ENCODE measurements around the gene LTO1. TPM values are rescaled to one million over a fixed set of nuclear protein-coding genes. Genes with fewer than 3 reads are reported as not detected.

LTO1 gene
- total RNA-seq, 8 experiments from 2014 or later, result 10.5 to 31.1 (median 16.1) TPM

GRCh38 chr11:69660001-69660500 is 15.1 kb downstream of the LTO1 start:
- WGBS, 10 experiments, result 82 to 96% (median 89%) methylated on average over 2 to 3 of the region's 4 CpGs; no CpG with 5 or more reads in 6 of the 10 experiments
- Histone ChIP-seq H3K4me1 (replicated peaks in 1 of 2) (peaks cover 12 to 26% of the 10 kb centered on the region in 2 donors), H3K27ac (no peak overlapping the region), H3K4me3 (no peak overlapping the region)
- ATAC-seq (replicated peaks in 6 of 8), result no peak
- in situ Hi-C loops (cut with MboI; ENCODE audit: low pct_unique_long_range_greater_than_20kb in 2 of 9, low sequenced_read_pairs in 9 of 9, unreplicated experiment in 9 of 9), result loop anchor here in 8 of 9 experiments (10.0 to 25.0 kb wide), 4 partner anchors 373 to 1398 kb away; partner anchors contain the start of genes C11orf24 (in 1 of the 8) and MYEOV (in 1 of the 8)

DNA sequence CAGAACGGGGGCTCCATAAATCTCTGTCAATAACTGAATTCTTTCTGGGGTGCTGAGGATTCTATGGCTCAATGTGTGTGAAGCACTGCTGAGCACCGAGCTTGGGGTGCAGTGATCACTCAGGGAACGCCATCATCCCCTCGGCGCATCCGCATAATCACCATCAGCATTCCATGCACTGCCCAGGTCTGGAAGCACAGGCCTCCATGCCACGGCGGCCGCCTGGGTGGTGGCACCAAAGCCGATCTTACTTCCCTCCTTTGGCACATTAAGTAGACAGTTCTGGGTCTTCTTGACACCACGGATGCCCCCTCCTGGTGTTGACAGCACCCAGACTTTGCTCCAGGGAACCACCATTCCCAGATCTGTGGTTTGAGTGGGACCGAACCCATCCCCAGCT is 15.6 kb downstream of the LTO1 start:
- 100% methylated on average over 1 to 2 of the region's 12 CpGs; no CpG with 5 or more reads in 7 of the 10 experiments for WGBS, 10 experiments
- Histone ChIP-seq H3K4me1 (replicated peaks in 1 of 2) (peaks cover 12 to 26% of the 10 kb centered on the region in 2 donors), H3K4me3 (no peak overlapping the region), H3K27ac (no peak overlapping the region)
- ATAC-seq (replicated peaks in 6 of 8), result no peak
- in situ Hi-C loops (cut with MboI; ENCODE audit: low pct_unique_long_range_greater_than_20kb in 2 of 9, low sequenced_read_pairs in 9 of 9, unreplicated experiment in 9 of 9), result loop anchor here in 5 of 9 experiments (10.0 to 25.0 kb wide), 4 partner anchors 372 to 1397 kb away; partner anchors contain the start of genes C11orf24 (in 1 of the 5) and MYEOV (in 1 of the 5)

- 0 to 100% (median 55%) methylated on average over 1 to 9 of the region's 18 CpGs; no CpG with 5 or more reads in 2 of the 10 experiments for WGBS, 10 experiments
- peaks cover 12 to 26% of the 10 kb centered on the region in 2 donors for H3K4me1 ChIP-seq (replicated peaks in 1 of 2)
- ATAC-seq (replicated peaks in 6 of 8), result peak in 3 of 8 experiments; percentile 57 to 62 (median 59)
- peak overlapping the region; percentile 46 to 58 for H3K27ac ChIP-seq
- H3K4me3 ChIP-seq, result no peak overlapping the region
- in situ Hi-C loops (cut with MboI; ENCODE audit: low pct_unique_long_range_greater_than_20kb in 2 of 9, low sequenced_read_pairs in 9 of 9, unreplicated experiment in 9 of 9), result loop anchor here in 5 of 9 experiments (10.0 to 25.0 kb wide), 4 partner anchors 372 to 1397 kb away; partner anchors contain the start of genes C11orf24 (in 1 of the 5) and MYEOV (in 1 of the 5)
Measured at GRCh38 chr11:69658626-69659450, 16.3 kb downstream of the LTO1 start.

- in situ Hi-C loops (cut with MboI; ENCODE audit: low pct_unique_long_range_greater_than_20kb in 2 of 9, low sequenced_read_pairs in 9 of 9, unreplicated experiment in 9 of 9), result loop anchor here in 5 of 9 experiments (10.0 to 25.0 kb wide), 4 partner anchors 371 to 1396 kb away; partner anchors contain the start of genes C11orf24 (in 1 of the 5) and MYEOV (in 1 of the 5)
- Histone ChIP-seq H3K4me1 (replicated peaks in 1 of 2) (peaks cover 12 to 26% of the 10 kb centered on the region in 2 donors), H3K27ac (peak overlapping the region; percentile 46 to 58), H3K4me3 (no peak overlapping the region)
- 7 to 60% (median 23%) methylated on average over 3 to 10 of the region's 27 CpGs; no CpG with 5 or more reads in 6 of the 10 experiments for WGBS, 10 experiments
- ATAC-seq (replicated peaks in 6 of 8), result peak in 6 of 8 experiments; percentile 21 to 92 (median 88)
Measured at GRCh38 chr11:69657911-69658625, 17.1 kb downstream of the LTO1 start.

DNA sequence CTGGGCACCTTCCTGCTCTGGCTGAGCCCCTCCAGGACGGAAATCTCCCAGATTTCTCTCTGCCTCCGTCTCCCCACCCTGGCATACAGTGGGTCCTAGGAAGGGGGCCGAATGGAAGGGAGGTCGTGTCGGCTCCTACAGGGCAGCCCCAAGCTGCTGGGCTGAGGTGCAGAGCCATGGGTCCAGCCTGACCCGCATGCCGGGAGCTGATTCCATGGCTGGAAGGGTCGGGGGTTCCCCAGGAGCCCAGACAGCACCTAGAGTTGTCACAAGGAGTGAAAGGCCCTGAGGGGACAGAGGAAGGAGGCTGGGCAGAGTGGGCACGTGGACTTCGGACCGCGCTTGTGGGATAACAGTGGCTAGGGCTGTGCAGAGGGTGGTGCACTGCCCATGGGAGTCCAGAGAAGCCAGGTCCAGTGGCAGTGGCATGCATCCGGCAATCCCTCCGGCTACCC is 17.7 kb downstream of the LTO1 start:
- no peak overlapping the region for H3K4me3 ChIP-seq
- WGBS, 10 experiments, result 54 to 100% (median 82%) methylated on average over 1 to 9 of the region's 14 CpGs; no CpG with 5 or more reads in 4 of the 10 experiments
- H3K27ac ChIP-seq, result peak overlapping the region; percentile 23 to 58
- ATAC-seq (replicated peaks in 6 of 8), result peak in 2 of 8 experiments; percentile 1 to 14
- in situ Hi-C loops (cut with MboI; ENCODE audit: low pct_unique_long_range_greater_than_20kb in 2 of 9, low sequenced_read_pairs in 9 of 9, unreplicated experiment in 9 of 9), result loop anchor here in 5 of 9 experiments (10.0 to 25.0 kb wide), 4 partner anchors 370 to 1395 kb away; partner anchors contain the start of genes C11orf24 (in 1 of the 5) and MYEOV (in 1 of the 5)
- H3K4me1 ChIP-seq (replicated peaks in 1 of 2), result peaks cover 12 to 26% of the 10 kb centered on the region in 2 donors

DNA sequence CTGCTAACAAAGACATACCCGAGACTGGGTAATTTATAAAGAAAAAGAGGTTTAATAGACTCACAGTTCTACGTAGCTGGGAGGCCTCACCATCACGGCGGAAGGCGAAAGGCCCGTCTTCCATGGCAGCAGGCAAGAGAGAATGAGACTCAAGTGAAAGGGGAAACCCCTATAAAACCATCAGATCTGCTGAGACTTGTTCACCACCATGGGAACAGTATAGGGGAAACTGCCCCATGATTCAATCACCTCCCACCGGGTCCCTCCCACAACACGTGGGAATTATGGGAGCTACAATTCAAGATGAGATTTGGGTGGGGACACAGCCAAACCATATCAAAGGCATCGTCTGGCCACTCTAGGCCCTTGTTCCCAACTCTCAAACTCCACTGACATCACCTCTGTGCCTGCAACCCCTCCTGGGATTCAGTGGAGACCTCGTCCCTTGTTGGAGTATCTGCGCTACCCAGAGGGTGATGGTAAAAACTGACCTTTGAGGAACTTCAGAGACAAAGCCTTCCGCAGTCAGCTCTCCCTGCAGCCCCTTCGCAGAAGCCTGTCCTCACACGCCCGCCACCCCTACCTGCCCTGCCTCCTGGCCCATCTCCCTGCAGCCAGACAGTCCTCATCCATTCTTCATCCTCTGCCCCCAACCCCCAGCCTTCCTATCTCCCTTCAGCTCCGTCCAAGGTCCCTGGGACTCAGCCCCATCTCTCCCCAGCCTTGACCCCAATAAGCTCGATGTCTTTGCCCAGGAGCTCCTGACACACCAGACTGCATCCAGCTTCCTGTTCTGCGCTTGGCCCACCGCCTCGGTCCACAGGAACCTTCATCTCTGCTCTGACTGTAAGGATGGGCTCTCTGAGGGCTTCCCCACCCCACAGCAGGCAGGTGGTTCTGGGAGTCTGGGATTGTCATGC is 18.4 kb downstream of the LTO1 start:
- peak in 1 of 8 experiments; percentile 1 for ATAC-seq (replicated peaks in 6 of 8)
- no peak overlapping the region for H3K4me3 ChIP-seq
- peaks cover 12 to 26% of the 10 kb centered on the region in 2 donors for H3K4me1 ChIP-seq (replicated peaks in 1 of 2)
- in situ Hi-C loops (cut with MboI; ENCODE audit: low pct_unique_long_range_greater_than_20kb in 2 of 9, low sequenced_read_pairs in 9 of 9, unreplicated experiment in 9 of 9), result loop anchor here in 5 of 9 experiments (10.0 to 25.0 kb wide), 4 partner anchors 369 to 1394 kb away; partner anchors contain the start of genes C11orf24 (in 1 of the 5) and MYEOV (in 1 of the 5)
- WGBS, 10 experiments, result 71 to 100% (median 100%) methylated on average over 1 to 6 of the region's 20 CpGs; no CpG with 5 or more reads in 4 of the 10 experiments
- no peak overlapping the region for H3K27ac ChIP-seq

- Histone ChIP-seq H3K4me1 (replicated peaks in 1 of 2) (peaks cover 12 to 26% of the 10 kb centered on the region in 2 donors), H3K27ac (no peak overlapping the region), H3K4me3 (no peak overlapping the region)
- ATAC-seq (replicated peaks in 6 of 8), result peak in 3 of 8 experiments; percentile 8 to 12 (median 9)
- 80 to 100% (median 94%) methylated on average over 1 to 10 of the region's 19 CpGs; no CpG with 5 or more reads in 3 of the 10 experiments for WGBS, 10 experiments
- in situ Hi-C loops (cut with MboI; ENCODE audit: low pct_unique_long_range_greater_than_20kb in 2 of 9, low sequenced_read_pairs in 9 of 9, unreplicated experiment in 9 of 9), result loop anchor here in 5 of 9 experiments (10.0 to 25.0 kb wide), 4 partner anchors 368 to 1393 kb away; partner anchors contain the start of genes C11orf24 (in 1 of the 5) and MYEOV (in 1 of the 5)
Measured at GRCh38 chr11:69655479-69656428, 19.4 kb downstream of the LTO1 start.

DNA sequence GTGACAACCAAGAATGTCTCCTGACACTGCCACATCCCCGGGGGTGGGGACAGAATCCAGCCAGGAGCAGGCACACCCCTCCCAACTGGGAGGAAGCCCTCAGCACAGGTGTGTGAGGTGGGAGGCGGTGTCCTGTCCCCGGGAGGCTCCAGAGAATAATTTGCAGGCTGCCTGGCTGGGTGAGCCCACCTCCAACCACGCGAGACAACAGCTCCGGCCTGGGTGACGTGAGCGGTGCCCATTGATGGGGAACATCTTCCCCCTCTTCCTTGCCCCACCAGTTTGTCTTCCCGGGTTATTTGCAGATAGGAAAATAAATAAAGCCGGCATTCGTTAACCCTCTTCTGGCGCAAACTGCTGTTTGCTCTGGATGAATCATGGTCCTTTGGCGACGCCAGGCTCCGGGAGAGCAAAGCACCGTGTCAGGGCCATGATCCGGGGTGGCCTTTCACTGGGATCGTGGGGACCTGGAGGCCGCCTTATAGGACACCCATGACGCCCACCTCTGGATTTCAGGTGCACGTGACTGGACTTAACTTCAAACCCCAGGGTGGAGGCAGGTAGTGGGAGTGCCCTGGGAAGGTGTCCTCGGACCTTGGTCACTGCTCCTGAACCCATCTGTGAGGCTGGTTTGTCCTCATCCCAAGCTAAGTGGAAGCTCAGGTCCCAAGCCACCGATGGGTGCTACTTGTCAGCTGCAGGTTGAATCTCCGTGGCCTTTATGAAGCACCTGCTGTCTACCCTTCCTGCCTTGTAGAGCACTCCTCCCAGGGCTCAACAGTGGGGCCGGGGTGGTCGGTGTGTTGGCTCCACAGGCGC is 20.3 kb downstream of the LTO1 start:
- in situ Hi-C loops (cut with MboI; ENCODE audit: low pct_unique_long_range_greater_than_20kb in 2 of 9, low sequenced_read_pairs in 9 of 9, unreplicated experiment in 9 of 9), result loop anchor here in 5 of 9 experiments (10.0 to 25.0 kb wide), 4 partner anchors 368 to 1393 kb away; partner anchors contain the start of genes C11orf24 (in 1 of the 5) and MYEOV (in 1 of the 5)
- WGBS, 10 experiments, result 62 to 93% (median 80%) methylated on average over 1 to 19 of the region's 27 CpGs; no CpG with 5 or more reads in 4 of the 10 experiments
- Histone ChIP-seq H3K27ac (no peak overlapping the region), H3K4me3 (no peak overlapping the region), H3K4me1 (replicated peaks in 1 of 2) (peaks cover 12 to 26% of the 10 kb centered on the region in 2 donors)
- peak in 3 of 8 experiments; percentile 1 to 5 (median 3) for ATAC-seq (replicated peaks in 6 of 8)

DNA sequence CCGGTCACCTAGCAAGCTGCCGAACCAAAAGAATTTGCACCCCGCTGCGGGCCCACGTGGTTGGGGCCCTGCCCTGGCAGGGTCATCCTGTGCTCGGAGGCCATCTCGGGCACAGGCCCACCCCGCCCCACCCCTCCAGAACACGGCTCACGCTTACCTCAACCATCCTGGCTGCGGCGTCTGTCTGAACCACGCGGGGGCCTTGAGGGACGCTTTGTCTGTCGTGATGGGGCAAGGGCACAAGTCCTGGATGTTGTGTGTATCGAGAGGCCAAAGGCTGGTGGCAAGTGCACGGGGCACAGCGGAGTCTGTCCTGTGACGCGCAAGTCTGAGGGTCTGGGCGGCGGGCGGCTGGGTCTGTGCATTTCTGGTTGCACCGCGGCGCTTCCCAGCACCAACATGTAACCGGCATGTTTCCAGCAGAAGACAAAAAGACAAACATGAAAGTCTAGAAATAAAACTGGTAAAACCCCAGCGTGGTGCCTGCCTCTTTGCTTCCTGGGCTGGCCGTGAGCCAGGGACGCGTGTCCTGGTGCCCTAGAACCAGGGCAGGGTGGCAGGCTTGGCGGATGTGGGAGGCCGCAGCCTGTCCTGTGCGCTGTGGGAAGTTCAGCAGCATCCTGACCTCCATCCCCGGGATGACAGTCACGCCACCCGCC is 21.0 kb downstream of the LTO1 start:
- no peak for ATAC-seq (replicated peaks in 6 of 8)
- WGBS, 10 experiments, result 67 to 100% (median 88%) methylated on average over 1 to 13 of the region's 38 CpGs; no CpG with 5 or more reads in 4 of the 10 experiments

More for the DNA sequence above, 21.0 kb downstream of the LTO1 start:
- in situ Hi-C loops (cut with MboI; ENCODE audit: low pct_unique_long_range_greater_than_20kb in 2 of 9, low sequenced_read_pairs in 9 of 9, unreplicated experiment in 9 of 9), result loop anchor here in 5 of 9 experiments (10.0 to 25.0 kb wide), 4 partner anchors 367 to 1392 kb away; partner anchors contain the start of genes C11orf24 (in 1 of the 5) and MYEOV (in 1 of the 5)
- no peak overlapping the region for H3K27ac ChIP-seq
- peaks cover 12 to 25% of the 10 kb centered on the region in 2 donors for H3K4me1 ChIP-seq (replicated peaks in 1 of 2)
- H3K4me3 ChIP-seq, result no peak overlapping the region
